Stimulated activated CD4-positive, alpha-beta T cell treated with anti-CD3 and anti-CD28 coated beads, Interleukin-1b, Interleukin-23, amount 100 ng/mL, for 1 hour (primary cell): ENCODE results near the gene MRPL55.

Source experiments
- DNase-seq, 2 donors: peaks; one replicate each; pipeline ENCODE4 v3.0.0-alpha.2; 2020; ENCODE audit warnings: low read depth in 2 of 2

MRPL55 gene

DNA sequence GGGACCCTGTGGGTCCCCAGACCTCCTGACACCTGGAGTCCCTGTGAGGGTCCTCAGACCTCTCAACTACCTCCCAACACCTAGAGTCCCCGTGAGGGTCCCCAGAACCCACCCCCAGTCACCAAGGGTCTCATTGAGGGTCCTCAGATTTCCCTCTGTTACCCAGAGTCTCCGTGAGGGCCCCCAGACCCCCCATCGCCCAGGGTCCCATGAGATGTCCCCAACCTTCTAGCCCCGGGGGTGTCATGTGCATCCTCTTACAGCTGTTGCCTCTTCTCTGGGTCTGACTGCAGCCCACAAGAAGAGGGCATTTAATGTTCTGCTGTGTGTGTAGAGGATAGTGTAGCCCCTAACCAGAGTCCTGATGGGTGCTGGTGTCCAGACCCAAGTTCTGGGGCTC lies 38.7 kb upstream of the MRPL55 start:
- DNase-seq, result no peak

DNA sequence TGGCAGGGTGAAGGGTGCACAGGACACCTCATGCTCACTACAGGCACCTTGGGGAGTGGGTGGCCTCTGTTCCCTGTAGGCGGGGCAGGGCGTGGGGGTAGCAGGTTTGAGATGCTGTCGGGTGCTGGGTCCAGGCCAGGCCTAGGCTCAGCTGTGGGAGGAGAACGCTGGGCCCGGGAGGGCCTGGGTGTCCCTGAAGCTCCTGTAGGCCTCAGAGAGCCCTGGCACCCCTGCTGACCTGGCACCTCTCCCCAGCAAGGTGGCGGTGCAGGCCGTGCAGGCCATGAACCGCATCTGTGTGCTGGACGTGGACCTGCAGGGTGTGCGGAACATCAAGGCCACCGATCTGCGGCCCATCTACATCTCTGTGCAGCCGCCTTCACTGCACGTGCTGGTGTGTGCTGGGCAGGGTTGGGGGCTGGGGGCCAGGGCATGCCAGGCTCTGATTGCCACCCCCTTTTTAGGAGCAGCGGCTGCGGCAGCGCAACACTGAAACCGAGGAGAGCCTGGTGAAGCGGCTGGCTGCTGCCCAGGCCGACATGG lies 38.1 kb upstream of the MRPL55 start:
- no peak for DNase-seq

DNA sequence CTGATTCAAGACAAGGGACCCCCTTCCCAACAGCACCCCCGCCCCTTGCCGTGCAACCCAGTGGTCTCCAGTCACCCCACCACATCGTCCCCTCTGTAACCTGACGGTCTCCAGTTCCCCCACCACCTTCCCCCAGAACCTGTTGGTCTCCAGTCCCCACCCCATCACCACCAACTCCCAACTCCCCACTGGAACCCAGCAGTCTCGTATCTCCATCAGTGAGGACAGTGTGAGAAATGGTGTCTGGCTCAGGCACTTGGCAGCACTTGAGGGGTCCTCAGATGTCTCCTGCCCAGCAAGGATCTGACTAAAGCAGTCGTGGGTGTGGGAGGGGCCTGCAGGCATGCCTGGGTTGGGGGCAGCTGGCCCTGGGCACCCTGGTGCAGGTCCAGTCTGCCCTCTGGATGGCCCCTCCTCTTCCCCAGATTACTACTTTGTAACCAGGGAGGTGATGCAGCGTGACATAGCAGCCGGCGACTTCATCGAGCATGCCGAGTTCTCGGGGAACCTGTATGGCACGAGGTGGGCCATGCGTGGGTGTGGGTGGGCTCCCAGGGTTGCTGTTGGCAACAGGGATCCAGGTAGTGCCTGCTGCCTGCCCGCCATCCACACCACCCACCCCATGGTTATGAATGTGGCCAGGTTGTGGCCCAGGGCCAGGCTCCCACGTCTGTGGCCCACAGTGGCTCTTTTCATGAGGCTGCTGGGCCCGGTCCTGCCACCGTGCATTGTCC lies 37.5 kb upstream of the MRPL55 start:
- DNase-seq, result no peak

DNA sequence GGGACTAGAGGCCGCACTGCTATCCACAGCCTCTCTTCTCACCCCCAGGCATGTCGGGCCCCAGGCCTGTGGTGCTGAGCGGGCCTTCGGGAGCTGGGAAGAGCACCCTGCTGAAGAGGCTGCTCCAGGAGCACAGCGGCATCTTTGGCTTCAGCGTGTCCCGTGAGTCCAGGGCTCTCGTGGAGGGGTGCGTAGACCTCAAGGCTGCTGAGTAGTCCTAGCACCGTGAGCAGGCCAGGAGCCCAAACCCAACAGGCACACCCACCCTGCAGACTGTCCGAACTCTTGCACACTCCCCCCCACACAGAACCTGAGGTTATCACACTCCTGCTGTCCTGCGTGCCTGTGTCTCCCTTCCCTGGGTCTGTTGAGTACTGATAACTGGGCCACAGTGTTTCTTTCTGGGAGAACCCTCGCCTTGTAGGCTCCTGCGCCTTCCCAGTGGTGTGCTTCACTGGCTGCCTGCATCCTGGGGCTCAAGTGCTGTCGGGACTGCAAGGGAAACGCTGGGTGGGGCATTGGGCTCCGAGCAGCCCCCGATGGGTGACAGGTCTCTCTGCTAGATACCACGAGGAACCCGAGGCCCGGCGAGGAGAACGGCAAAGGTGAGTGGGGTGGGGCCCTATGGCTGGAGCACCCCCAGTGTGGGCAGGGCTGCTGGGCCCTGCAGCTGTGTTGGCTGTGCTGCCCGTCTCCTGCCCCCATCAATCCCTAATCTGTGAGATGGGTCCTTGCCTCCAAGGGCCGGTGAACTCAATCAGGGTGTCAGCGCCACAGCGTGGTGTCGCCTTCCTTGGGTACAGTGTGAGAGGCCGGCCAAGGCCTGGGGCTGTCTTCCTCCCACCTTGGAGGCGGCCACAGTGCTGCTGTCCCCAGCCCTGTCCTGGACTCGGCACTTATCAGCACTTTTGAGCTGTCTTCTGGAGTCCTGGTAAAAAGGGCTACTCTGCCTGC lies 36.6 kb upstream of the MRPL55 start:
- no peak for DNase-seq

DNA sequence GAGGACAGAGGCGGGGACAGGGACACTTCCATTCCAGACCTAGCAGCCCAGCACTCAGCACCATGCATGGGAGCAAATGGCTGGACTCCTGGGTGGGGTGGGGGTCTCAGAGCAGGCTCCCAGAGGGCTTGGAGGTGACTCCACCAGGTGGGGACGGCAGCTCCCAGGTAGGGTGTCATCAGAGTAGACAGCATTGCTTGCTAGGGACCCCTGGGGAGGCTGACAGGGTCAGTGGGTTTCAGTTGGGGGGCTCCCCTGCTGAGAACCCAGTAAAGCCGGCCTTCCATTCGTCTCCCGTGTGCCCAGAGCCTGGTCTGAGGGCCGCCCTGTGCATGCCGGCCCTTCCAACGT lies 35.9 kb upstream of the MRPL55 start:
- no peak for DNase-seq

DNA sequence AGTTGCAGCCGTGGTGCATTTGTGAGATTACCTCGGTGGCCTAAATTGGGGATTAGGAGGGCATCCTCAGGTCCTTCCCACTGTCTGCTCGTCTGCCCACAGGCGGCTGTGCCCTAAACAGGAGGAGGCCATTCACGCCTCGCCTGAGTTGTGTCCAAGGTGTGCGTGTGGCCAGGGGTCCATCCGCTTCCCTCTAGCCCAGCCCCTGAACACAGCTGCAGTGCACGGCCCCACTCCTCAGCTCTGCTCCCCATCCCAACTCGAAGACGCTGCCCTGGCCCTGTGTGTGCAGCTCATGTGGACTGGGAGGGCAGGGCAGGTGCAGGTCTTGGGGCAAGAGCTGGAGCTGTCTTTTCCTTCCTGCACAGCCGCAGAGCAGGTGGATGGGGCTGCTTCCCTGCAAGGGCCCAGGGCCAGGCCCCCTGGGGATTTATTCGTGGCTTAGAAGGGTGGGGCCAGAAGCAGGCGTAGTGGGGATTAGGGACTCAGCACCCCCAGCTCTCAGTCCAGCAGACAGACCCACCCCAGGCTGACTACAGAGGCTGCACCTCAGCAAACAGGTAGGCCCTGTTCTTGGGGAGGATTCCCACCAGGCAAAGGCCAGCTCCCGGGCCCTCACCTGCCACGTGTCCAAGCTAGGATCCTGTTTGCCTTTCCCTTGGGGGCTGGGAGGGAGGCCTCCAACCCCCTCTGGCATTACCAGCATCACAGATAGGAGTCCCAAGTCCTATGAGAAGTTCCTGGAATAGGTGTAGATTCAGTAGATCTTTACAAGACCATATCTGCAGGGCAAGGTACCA lies 35.3 kb upstream of the MRPL55 start:
- no peak for DNase-seq

DNA sequence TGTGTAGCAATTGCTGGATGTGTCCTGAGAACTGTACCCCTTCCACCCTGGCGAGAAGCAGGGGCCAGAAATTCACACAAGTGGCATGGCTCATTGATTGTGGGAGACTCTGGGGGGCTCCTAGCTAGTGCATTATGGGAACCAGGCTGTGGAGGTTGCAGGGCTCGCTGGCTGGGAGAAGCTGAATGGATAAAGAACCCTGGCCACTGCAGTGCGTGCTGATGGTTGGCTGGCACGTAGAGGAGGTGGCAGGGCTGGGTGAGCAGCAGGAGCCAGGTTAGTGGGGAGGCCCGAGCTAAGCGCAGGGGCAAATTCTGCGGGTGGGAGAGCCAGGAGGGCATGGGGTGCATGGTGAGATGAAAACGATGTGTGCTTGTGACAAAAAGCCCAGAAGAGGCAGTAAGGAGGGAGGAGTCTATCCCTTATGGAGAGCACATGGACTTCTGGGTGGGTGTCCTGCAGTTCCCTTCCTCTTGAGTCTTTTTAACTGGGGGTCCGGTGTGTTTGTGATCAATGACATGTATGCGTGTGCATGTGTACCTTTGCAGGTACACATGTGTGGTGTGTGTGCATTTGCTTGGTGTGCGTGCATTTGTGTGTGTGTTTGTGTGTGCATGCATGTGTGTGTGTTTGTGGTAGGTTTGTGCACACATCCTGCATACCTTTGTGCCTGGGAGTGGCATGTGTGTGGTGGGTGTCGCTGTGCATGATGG lies 34.5 kb upstream of the MRPL55 start:
- no peak for DNase-seq

DNA sequence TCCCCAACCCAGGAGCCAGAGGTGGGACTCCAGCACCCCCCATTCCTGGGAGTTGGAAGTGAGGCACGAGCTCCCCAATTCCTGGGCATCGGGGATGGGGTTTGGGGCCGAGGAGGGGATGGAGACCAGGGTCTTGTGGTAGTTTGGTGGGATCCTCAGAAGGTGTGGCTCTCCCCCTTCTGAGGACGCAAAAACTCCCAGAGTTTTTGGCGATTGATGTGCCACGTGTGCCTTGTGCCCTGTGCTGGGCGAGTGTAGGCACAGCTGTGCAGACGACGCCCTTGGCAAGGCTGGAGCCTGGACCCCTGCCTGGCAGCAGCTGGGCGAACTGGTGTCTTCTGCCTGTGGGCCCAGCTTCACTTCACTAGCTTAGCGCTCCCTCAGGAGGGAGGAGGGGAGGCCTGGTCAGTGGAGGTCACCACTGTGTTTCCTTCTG lies 33.6 kb upstream of the MRPL55 start:
- DNase-seq, result no peak

DNA sequence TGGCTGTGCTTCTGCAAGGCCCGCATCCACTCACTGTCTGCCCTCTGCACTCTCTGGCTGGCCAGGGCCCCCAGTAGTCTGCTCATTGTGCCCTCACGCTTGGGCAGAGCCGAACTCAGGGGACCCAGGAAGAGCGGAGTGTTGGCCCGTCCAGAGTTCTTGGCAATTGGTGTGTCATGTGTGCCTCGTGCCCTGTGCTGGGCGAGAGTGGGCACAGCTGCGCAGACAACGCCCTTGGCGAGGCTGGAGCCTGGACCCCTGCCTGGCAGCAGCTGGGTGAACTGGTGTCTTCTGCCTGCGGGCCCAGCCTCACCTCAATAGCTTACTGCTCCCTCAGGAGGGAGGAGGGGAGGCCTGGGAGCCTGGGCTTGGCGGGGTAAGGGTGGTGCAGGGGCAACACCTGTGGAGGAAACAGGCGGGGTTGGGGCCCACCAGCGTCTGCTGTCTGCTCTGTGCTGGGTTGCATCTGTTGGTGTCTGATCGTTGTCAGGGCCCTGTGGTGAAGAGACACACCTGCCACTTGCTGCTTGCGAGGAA lies 33.1 kb upstream of the MRPL55 start:
- DNase-seq, result no peak

DNA sequence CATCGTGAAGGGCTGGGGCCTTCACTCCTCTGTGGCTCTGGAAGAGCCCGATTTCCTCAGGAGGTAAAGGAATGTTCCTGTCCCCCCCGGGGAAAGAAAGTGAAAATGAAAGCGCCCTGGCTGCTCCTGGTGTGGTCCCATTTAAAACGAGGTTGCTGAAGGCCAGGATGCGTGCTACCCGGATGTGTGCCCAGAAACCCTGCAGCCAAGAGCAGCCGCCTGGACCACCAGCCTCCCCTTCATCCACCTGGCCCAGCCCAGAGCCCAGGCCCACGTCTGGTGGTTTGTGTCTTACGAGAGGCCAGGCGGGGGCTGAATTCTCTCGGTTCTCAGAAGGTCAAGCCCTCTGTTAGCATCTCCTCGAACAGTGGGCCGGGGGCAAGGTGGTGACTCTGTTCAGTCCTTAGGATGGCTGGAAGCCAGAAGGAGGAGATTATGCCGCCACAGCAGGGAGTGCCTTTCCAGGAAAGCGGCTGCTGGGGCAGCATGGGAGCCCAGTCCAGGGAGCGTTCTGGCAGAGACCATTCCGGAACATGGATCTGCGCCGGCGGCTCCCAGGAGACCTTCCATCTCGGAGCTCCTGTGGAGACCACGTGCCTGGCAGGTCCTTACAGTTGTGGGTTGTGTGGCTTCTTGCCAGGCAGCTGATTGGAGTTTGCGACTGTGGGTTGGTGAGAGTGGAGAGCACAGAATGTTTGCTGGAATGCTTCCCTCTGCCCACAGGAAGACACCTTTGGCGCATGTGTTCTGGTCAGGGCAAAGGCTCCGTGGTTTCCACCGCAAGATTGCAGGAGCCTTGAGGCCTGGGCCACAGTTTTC lies 32.3 kb upstream of the MRPL55 start:
- DNase-seq, result no peak

DNA sequence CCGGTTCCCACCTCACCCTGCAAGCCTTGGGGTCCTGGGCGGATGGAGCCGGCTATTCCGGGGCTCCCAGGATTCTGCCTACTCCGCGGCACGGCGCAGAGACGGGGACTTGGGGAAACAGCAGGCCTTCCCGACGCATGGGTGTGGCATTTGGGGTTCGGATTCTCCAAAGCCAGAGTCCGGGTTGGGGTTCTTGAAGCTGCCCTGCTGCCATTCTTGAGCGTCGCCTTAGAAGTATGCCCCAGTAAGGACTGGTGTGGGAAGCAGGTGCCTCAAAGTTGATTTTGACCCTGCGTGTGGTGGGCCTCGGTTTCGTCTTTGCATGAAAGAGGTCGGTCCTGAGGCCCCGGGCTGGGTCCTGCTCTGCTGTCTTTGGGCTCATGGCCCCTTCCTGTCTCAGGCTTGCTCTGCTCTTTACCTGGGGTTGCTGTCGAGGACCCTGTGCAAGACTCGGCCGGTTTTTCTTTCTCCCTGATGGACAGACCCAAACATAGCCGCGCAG lies 31.7 kb upstream of the MRPL55 start:
- no peak for DNase-seq

DNA sequence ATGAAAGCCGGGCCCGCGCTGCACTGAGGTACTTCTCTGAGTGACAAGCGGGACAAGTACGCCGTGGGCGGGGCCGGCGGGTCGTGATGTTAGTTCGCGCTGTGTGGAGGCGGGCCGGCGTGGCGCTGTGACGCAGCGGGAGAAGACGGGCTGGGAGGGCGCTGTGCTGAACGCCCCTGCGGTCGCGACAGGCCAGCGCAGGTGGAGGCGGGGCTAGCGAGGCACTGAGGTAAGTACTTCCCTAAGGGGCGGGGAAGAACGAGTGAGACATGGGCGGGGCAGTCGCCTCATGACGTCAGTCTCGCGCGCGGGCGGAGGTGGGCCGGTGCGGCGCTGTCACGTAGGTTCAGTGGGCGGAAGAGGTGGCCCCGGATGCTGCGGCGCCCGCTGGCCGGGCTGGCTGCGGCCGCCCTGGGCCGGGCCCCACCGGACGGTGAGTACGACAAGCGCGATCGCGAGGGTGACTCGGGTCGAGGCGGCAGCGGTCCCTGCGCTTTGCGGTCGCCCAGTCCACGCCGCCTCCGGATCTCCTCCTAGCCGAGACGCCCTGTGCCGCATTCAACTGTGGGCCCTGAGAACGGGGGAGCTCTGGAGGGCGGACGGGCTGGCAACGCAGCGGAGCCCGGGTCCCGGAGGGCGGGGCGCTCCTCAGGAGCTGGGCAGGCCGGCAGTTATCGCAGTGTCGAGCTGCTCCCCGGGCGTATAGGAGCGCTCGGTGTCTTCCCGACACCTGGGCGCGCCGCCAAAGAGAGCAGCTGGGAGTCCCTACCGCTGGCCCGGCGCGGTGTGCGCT lies 31.0 kb upstream of the MRPL55 start, which contains the start of gene GUK1:
TSS of gene GUK1 (plus strand) at position 349 of the 793 bp plus-strand sequence. CDS start at position 373, 24 bp downstream.
- DNase-seq, result peak; percentile 98 to 100

DNA sequence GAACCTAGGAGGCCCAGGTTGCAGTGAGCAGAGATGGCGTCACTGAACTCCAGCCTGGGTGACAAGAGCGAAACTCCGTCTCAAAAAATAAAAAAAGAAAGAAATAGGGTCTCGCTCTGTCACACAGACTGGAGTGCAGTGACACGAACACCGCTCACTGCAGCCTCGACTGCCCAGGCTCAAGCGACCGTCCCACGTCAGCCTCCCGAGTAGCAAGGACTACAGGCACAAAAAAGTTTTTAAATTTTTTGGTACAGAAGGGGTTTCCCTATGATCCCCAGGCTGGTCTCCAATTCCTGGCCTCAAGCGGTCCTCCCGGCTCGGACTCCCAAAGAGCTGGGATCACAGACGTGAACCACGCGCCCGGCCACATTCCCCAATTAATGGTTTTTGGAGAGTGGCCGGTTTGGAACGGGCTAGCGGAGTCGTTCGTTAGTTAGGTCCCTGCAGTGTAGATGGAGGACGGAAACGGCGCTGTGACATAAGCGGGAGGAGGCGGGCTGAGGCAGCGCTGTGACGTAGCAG lies 30.4 kb upstream of the MRPL55 start:
- DNase-seq, result no peak

DNA sequence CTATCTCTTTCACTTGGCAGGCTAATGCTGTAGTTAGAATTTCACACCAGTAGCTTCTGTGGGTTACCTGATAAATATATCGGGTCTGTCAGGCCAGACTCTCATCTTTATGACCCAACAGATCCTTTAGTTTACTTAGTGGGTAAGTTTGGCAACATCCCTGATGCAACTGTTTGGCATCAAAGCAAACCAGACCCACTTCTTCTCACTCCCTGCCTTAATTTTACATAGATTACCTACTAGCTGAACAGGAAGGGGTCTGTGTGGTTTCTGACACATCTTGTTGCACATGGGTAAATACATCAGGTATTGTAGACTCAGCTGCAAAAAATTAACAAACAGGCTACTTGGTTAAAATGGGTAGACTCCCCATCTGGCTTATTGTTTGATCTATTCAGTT lies 27.8 kb upstream of the MRPL55 start:
- DNase-seq, result no peak

DNA sequence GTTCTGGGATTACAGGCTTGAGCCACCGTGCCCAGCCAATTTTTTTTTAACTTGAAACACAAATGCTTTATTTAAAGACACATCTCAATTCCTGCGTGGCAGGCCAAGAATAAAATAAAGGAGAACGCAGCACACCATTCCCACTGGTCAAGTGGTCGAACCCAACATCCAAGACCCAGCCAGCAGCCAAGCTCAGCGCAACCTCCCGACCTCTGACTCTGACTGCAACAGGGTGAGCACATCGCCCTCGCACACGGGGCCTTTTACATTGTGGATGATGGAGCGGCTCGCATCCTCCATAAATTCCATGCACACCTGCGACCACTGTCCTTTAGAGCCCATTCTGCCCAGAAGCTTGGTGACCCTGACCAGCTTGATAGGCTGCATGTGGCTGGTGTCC lies 25.5 kb upstream of the MRPL55 start:
- DNase-seq, result no peak

DNA sequence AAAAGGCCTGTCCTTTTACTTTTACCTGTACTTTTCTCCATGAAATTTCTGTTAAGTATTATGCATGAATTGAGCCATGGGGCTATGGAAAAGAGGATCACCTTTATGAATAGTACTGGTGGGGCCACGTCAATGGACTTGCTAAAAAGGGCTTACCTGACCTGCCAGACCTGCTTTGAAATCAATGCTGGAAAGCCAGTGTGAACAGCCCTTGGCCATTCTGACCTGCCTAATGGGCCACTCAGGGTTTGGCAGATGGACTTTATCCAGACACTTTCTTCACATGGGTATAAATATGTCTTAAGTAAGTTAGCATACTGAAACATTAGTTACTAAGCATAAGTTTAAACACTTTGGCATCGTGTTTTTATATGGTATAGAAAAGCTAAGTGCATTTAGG lies 22.7 kb upstream of the MRPL55 start:
- DNase-seq, result no peak

DNA sequence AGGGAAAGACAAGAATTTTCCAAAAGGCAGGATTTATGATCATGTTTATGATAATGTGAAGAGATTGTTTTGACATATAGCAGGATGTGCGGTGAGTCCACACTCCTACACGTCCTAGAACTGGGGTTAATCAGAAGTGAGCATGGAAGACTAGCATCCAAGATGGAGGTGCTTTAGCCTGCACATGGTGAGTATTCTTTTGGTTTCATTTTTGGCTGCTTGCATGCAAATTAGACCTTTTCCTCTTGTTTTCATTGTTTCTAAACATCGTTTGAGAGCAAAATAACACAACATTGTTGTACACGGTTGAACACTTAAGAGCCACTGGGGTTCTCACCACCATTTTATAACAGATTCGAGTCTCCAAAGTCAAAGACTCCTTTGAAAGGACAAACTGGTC lies 16.1 kb upstream of the MRPL55 start:
- no peak for DNase-seq

DNA sequence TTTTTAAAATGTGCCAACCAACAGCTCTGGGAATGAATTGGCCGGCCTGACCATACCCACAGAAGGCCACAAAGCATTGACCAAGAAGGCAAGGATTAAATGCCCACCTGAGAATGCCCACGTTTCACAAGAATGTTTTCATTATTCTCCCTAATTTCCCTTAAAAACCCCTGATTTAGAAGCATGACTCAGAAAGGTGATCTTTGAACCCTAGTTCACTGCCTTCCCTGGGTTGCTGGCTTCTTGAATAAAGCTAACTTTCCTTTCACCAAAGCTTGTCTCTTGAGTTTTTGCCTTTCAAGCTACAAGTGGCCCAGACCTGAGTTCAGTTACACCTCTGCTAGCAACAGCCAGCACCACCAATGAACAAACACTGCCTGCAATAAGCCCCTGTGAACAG lies 14.4 kb upstream of the MRPL55 start:
- DNase-seq, result no peak

DNA sequence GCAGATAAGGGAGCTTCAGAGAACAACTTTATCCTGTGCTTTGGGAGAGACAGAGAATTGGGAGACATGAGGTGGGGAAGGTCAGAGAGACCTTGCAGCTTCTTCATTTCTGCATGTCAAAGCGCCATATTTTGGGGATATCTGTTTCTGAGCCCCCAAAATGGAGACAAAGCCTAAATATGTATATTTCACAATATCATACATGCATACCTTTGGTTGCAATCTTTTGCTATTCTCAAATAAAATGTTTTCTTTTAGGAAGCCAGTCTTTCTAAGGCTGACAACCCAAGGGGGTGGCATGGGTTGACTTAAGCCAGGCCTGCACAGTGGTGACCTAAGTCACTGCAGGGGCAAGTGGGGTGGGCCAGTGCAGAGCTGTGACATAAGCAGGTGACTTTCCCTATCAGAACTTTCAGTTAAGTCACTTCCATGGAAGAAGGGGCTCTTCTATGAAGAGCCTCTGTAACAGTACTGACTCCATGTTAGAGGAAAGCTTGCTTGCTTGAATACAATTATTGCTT lies 13.9 kb upstream of the MRPL55 start:
- no peak for DNase-seq
